Gastrocnemius medialis (tissue), 4 donors: Measurements from ENCODE around the gene PPM1L.
A peak's percentile ranks its signal among the peaks of the same experiment; 100 is the strongest.

Experiments
- POLR2A ChIP-seq, 2 donors: fragments of 450-650 bp; IDR thresholded peaks; one replicate each; pipeline ENCODE4 v1.6.1; 2017; ENCODE audit warnings: antibody characterized with exemption in 2 of 2, mild to moderate bottlenecking in 2 of 2, moderate library complexity in 2 of 2
- TF ChIP-seq, protein P1 (sequence below), 5 experiments: fragments of 450-650 bp in 3 of 5; fragments of 200-600 bp in 2 of 5; sonication (generic) in 2 of 5; IDR thresholded peaks in 4 of 5; conservative IDR thresholded peaks in 1 of 5; 1 replicate in 4 of 5; 2 replicates in 1 of 5; pipeline ENCODE4 v1.5.1; 2016 to 2019; ENCODE audit warnings: antibody characterized with exemption in 5 of 5, mild to moderate bottlenecking in 3 of 5, moderate library complexity in 3 of 5

DNA sequence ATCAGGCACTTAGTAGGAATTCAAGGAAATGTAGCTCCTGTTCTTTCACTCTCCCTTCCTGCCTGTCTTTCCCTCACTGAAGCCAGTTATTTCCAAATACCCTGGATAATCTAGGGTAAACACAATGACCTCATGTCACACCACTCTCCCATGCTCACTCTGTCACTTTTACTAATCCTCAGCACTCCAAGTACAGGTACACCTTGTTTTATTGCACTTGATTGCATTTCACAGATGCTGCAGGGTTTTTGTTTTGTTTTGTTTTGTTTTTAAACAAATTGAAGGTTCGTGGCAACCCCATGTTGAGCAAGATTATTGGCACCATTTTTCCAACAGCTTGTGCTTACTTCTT, 40.8 kb downstream of the PPM1L start:
- TF ChIP-seq, protein P1, sequence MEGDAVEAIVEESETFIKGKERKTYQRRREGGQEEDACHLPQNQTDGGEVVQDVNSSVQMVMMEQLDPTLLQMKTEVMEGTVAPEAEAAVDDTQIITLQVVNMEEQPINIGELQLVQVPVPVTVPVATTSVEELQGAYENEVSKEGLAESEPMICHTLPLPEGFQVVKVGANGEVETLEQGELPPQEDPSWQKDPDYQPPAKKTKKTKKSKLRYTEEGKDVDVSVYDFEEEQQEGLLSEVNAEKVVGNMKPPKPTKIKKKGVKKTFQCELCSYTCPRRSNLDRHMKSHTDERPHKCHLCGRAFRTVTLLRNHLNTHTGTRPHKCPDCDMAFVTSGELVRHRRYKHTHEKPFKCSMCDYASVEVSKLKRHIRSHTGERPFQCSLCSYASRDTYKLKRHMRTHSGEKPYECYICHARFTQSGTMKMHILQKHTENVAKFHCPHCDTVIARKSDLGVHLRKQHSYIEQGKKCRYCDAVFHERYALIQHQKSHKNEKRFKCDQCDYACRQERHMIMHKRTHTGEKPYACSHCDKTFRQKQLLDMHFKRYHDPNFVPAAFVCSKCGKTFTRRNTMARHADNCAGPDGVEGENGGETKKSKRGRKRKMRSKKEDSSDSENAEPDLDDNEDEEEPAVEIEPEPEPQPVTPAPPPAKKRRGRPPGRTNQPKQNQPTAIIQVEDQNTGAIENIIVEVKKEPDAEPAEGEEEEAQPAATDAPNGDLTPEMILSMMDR (IDR thresholded peaks at IDR 0.05 in 4 of 5, conservative IDR thresholded peaks at IDR 0.05 in 1 of 5) = no peak
- TF ChIP-seq POLR2A (IDR thresholded peaks at IDR 0.05) = peak; percentile 56 to 76
